ENCODE measurements around the gene PAFAH1B2. TPM values are rescaled to one million over a fixed set of nuclear protein-coding genes. Genes with fewer than 3 reads are reported as not detected.

The PAFAH1B2 gene
- total RNA-seq, 1 experiment from 2014 or later: 120 TPM

- DNase-seq (ENCODE audit: low read depth): no peak
These were observed 76.5 kb downstream of the PAFAH1B2 start for GRCh38 chr11:117220568-117220967.

- no peak for DNase-seq (ENCODE audit: low read depth)
These were observed 77.1 kb downstream of the PAFAH1B2 start for GRCh38 chr11:117220999-117221774.

GRCh38 chr11:117221775-117222517 is 77.9 kb downstream of the PAFAH1B2 start:
- peak; percentile 64 for DNase-seq (ENCODE audit: low read depth)

- no peak for DNase-seq (ENCODE audit: low read depth)
These were observed 79.1 kb downstream of the PAFAH1B2 start for GRCh38 chr11:117222991-117223740.

GRCh38 chr11:117223741-117224689 is 79.9 kb downstream of the PAFAH1B2 start:
- no peak for DNase-seq (ENCODE audit: low read depth)

GRCh38 chr11:117225553-117226170 is 81.6 kb downstream of the PAFAH1B2 start:
- no peak for DNase-seq (ENCODE audit: low read depth)

Other genes starting within 250 kb of the PAFAH1B2 start
- 14.3 and 15.2 TPM in 2 replicates for gene SIK3, start 45.9 kb upstream of the PAFAH1B2 start, total RNA-seq (2014; rRNA removed; shearing (Covaris generic))
- 3.0 and 4.3 TPM in 2 replicates for gene SIDT2, start 34.5 kb downstream of the PAFAH1B2 start, total RNA-seq (2014; rRNA removed; shearing (Covaris generic))
- 26.6 and 29.8 TPM in 2 replicates for gene TAGLN, start 55.1 kb downstream of the PAFAH1B2 start, total RNA-seq (2014; rRNA removed; shearing (Covaris generic))
- 39.6 and 45.7 TPM in 2 replicates for gene PCSK7, start 87.8 kb downstream of the PAFAH1B2 start, total RNA-seq (2014; rRNA removed; shearing (Covaris generic))
- gene RNF214, start 88.4 kb downstream of the PAFAH1B2 start, total RNA-seq (2014; rRNA removed; shearing (Covaris generic)): 7.5 and 9.3 TPM in 2 replicates
- gene BACE1-AS, start 147.1 kb downstream of the PAFAH1B2 start, total RNA-seq (2014; rRNA removed; shearing (Covaris generic)): 1.3 and 3.8 TPM in 2 replicates
- gene BACE1, start 172.0 kb downstream of the PAFAH1B2 start, total RNA-seq (2014; rRNA removed; shearing (Covaris generic)): 7.3 and 13.4 TPM in 2 replicates
- gene CEP164, start 183.6 kb downstream of the PAFAH1B2 start, total RNA-seq (2014; rRNA removed; shearing (Covaris generic)): 41.4 and 42.9 TPM in 2 replicates